GM10847 (cell line): ENCODE data around the gene BSND.

Experiments used
- POLR2A ChIP-seq: IDR thresholded peaks from 2 replicates; pipeline ENCODE4 v1.6.1; 2011; ENCODE audit not compliant: insufficient read length; ENCODE audit errors: extremely low read depth

The BSND gene

DNA sequence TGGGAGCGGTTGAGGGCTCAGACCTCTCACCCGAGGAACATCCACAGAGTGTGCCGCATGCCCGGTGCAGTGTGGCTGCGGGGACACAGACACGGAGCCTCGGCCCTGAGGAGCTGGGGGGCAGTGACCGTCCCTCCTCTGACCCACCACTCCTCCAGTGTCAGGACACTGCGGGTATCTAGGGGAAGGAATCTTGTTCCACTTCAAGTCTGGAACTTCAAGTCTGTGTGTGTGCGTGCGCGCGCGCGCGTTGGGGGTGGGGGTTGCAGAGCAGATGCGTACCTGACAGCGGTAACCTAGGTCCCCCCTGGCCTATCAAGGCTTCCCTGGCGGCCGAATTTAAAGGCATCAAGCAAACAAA, 57.9 kb downstream of the BSND start:
- no peak for TF ChIP-seq POLR2A

DNA sequence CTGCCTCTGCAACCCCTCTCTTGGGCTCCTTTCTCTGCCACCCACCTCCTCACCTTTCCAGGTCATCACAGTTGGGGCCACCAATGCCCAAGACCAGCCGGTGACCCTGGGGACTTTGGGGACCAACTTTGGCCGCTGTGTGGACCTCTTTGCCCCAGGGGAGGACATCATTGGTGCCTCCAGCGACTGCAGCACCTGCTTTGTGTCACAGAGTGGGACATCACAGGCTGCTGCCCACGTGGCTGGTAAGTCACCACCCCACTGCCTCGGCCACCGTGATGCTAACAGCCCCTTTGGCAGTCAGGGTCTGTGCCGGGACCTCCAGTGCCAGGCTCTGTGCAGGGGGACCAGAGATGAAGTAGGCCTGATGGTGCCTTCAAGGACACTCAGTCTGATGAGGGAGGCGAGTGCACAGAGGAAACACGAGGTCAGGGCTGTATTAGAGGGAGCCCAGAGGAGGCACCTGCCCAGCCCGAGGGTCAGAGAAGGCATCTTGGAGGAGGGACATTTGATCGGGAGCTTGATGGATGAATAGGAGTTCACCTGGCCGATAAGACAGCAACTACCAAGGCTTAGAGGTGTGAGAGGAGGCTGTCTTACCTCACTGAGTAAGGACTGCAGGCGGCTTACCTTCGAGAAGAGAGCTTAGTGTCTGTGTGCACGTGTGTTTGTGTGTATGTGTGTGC, 58.7 kb downstream of the BSND start:
- no peak for TF ChIP-seq POLR2A

DNA sequence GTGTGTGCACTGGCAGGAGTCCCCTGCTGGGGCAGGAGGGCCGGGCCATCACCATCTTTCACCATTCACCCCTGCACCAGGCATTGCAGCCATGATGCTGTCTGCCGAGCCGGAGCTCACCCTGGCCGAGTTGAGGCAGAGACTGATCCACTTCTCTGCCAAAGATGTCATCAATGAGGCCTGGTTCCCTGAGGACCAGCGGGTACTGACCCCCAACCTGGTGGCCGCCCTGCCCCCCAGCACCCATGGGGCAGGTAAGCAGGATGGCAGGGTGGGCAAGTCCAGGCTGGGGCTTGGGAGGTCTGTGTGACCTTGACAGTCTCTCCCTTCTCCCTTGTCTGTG, 59.2 kb downstream of the BSND start:
- TF ChIP-seq POLR2A, result no peak

DNA sequence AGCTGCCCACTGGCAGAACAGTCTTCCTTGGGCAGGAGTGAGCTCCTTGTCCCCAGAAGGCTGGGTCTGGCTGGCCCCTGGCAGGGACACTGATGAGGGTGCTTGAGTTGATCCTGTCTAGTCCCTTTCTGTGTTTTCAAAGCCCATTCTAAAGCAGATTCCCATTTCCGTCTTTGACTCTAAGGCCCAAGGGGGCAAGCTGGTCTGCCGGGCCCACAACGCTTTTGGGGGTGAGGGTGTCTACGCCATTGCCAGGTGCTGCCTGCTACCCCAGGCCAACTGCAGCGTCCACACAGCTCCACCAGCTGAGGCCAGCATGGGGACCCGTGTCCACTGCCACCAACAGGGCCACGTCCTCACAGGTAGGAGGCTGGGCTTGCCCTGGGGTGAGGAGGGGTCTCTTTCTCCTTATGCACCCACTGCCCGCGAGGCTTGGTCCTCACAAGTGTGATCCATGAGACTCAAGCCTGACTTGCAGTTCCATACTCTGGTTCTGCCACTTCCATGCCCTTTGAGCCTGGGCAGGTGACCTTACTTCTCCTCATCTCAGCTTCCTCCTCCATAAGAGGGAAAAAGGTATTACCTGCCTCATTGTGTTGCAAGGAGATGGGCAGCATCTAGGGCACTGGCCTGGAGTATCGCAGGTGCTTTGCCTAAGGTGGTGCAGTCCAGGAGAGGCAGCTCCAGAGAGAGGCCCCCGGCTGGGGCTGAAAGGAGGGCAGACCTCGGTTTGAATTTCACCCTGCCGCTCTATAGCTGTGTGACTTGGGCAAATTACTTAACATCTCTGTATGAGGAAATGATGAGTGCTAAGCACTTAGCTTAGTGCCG, 60.8 kb downstream of the BSND start:
- TF ChIP-seq POLR2A, result no peak

DNA sequence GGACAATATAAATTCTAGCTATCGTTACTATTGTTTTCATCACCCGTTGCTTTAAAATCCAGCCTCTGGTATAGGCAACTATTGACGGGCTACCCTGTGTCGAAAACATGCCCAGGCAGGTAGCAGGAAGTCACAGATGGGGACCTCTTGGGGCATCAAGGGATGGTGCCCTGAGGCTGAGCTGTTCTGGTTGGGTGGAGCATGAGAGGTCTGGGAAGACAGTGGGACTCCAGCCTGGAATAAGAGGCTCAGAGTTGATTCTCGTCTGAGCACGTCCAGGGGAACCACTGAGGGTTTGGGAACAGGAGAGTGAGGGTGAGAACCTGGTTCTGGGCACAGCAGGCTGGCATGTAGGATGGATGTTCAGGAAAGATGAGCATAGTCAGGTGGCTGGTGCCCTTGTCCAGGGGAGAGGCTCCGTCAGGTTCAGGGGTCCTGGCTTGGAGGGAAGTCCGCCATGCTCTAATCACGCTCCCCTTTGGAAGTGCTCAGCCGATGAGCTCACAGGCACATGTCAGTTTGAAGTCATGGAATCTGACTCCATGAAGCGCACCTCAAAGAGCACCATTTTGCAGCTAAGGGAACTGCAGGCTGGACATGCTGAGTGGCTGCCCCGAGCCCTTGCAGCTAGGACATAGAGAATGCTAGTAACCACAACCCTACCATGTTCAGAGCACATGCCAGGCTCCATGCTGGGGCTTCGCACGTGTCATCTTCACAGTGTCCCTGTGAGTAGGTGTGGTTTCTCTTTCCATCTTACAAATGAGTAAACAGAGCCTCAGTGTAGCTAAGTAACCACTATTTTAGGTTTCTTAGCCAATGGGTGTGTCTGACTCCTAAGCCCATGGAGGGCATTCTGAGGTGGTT, 61.6 kb downstream of the BSND start:
- no peak for TF ChIP-seq POLR2A

DNA sequence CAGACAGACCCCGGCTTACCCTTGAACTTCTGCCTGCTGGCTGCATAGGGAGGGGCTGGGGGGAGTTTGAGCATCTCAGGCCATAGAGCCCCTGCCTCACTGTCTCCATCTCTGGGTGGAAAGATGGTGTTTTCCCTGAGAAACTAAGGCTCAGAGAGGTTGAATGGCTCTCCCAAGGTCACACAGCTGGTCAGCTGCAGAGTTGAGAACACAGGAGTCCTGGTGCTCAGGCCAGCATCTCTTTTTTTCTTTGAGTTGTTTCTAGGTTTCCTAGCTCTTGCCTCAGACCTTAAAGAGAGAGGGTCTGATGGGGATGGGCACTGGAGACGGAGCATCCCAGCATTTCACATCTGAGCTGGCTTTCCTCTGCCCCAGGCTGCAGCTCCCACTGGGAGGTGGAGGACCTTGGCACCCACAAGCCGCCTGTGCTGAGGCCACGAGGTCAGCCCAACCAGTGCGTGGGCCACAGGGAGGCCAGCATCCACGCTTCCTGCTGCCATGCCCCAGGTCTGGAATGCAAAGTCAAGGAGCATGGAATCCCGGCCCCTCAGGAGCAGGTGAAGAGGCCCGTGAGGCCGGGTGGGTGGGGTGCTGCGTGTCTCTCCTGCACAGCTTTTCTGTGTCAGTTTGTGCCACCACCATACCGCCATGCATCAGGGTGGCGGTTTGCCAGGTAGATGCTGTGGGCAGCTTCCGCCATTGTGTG, 62.4 kb downstream of the BSND start:
- TF ChIP-seq POLR2A, result no peak
